Measurements from ENCODE around the gene SLC45A2.
"Not testable (repeated sequence)": the region's sequence is repeated elsewhere in the genome, so short reads cannot be mapped to it uniquely, and the experiment has no call there.

SLC45A2 gene, protein sequence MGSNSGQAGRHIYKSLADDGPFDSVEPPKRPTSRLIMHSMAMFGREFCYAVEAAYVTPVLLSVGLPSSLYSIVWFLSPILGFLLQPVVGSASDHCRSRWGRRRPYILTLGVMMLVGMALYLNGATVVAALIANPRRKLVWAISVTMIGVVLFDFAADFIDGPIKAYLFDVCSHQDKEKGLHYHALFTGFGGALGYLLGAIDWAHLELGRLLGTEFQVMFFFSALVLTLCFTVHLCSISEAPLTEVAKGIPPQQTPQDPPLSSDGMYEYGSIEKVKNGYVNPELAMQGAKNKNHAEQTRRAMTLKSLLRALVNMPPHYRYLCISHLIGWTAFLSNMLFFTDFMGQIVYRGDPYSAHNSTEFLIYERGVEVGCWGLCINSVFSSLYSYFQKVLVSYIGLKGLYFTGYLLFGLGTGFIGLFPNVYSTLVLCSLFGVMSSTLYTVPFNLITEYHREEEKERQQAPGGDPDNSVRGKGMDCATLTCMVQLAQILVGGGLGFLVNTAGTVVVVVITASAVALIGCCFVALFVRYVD

DNA sequence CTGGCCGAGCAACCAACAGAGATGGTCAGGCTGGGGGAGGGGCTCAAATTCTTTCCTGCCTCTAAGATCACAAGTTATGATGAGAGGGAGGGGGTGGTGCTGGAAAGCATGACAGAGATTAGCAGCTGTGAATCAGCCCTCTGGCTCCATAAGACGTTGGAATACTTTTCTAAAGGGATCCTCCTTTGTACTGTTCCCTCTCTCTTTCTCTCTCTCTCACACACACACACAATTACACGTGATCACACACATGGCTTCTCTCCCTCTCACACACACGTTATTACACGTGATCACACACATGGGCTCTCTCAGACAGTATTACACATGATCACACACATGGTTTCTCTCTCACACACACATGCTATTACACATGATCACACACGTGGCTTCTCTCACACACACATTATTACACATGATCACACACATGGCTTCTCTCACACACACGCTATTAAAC is at the start of gene SLC45A2:
SLC45A2 (minus strand) TSS at position 23 of the 454 bp plus-strand sequence. CDS start 110 bp downstream, outside the sequence.
- DNase-seq (ENCODE audit: low read depth): no peak

DNA sequence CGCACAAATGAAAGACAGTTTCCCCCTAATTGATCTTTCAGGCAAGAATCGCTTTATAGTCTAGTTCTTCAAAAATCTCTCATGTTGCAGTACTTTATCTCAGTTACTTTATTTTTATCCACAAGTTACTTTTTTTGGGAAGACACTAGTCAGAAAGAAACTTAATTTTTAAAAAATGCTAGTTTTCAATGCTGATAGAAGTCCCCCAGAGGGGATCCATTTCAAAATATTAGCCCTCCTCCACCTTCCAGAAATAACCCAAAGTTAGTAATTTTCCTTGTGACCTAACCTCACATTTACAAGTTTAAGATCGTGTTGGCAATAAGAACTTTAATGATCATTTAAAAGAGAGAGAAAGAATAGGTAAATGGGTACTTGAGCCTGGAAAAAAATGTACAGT is 47.5 kb upstream of the SLC45A2 start:
- no peak for DNase-seq (ENCODE audit: low read depth)

DNA sequence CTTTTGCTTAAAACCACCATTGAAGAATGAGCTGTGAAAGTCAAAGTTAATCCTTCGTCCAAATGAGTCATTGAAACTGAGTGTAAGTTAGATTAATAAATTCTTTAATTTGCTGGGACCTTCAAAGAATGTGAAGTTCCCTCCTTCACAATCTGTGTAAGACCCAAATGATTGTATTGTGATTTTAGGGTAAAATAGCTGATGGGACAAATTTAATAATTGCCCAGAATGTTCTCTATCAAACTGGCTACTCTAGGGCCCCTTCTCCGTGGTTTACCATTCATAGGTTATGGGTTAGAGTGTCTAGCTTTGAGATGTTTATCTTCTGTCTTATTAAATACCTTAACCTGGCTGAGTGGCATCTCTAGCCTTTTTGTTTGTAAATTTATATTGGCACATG is 46.6 kb upstream of the SLC45A2 start:
- no peak for DNase-seq (ENCODE audit: low read depth)

DNA sequence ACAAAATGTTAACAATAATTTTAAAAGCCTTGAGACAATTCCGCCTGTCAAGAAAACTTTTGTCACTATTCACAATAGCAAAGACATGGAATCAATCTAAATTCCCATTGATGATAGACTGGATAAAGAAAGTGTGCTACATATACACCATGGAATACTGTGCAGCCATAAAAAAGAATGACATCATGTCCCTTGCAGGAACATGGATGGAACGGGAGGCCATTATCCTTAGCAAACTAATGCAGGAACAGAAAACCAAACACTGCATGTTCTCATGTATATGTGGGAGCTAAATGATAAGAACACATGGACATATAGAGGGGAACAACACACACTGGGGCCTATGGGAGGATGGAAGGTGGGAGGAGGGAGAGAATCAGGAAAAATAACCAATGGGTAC is 46.1 kb upstream of the SLC45A2 start:
- DNase-seq (ENCODE audit: low read depth): not testable (repeated sequence)

DNA sequence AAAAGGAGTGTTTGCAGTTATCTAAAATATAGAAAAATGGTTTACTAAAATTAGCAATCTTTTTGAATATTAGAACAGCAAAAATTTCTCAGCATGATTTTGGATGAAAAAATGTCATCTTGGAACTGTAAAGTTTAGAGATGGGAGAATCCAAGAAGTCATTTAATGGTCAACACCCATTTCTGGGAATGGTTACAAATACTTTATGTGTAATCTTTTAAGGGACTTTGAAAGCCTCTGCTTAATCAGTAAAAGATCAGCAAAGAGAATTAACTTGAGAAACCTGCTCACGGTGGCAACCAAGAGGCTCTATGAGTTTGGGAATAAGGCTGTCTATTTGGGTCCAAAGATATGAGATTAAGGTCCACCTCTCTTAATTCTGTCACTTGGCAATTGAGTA is 45.6 kb upstream of the SLC45A2 start:
- DNase-seq (ENCODE audit: low read depth): no peak

DNA sequence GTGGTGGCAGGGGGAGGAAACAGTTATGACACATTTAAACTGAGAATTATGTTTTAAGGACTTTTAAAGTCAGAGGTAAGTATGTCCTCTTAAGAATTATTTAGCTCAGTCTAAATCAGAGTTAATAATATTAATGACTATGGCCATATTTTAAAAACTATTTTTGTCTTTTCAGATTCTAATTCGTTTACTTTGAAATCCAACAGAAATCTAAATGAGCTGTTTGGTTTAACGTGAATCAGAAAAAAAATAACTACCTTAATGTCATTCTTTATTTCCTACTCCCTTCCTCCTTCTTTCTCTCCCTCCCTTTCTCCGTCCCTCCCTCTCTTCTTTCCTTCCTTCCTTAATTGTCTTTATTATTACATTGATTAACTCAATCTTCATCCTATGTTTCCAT is 43.9 kb upstream of the SLC45A2 start:
- DNase-seq (ENCODE audit: low read depth): no peak

DNA sequence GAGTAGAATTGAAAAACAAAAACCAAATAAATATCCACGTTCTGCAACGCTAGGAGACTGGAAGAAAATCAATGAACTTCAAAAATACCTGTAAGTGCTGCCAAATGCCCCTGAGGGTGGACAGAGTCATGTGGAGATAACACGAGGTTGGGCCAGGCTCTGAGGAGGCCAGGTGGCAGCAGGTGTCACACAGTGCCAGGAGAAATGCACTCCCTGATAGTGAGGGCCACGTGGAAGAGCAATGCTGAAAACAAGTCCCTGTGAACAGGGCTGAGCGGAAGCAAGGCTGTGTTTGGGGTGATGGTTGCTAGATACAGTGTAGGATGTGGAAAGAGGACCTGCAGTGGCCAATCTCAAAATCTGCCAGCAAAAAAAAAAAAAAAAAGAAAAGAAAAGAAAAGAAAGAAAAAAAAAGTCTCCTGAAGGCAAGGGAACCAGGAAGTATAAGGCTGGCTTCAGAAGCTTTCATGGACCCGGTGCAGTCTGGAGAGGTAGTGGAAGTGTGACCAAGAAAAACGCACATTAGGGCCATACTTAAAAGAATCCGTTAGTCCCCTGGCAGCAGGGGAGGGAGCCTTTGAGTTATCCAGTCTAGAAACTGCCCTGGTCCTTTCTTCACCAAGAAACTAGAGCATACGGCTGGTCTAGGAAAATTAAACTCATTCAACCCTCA is 41.7 kb upstream of the SLC45A2 start:
- DNase-seq (ENCODE audit: low read depth): no peak

DNA sequence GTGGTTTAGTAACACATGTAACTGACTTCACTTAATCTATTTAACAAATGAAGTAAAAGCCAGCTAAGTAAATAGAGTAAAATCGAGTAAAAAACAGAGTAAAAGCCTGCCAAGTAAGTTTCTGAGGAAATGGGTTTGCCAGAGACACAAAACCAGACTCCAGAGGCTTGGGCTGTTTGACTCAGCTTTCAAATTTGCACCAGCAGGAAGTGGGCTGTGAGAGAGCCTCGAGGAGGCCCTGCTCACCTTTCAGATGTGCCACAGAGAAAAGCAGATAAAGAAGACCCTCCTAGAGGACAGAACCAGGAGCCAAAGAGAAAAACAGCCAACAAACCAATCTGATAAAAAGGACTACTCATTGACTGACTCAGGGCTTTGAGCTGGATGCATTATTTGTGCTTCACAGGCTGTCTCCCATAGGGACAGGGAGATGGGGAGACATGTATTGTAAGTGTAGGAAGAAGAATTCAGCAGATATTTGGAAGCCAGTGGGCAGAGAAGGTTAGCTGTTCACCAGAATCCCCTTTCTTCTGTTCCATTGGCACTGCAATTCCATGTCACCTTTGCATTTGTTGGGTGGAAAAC is 37.7 kb upstream of the SLC45A2 start:
- no peak for DNase-seq (ENCODE audit: low read depth)

DNA sequence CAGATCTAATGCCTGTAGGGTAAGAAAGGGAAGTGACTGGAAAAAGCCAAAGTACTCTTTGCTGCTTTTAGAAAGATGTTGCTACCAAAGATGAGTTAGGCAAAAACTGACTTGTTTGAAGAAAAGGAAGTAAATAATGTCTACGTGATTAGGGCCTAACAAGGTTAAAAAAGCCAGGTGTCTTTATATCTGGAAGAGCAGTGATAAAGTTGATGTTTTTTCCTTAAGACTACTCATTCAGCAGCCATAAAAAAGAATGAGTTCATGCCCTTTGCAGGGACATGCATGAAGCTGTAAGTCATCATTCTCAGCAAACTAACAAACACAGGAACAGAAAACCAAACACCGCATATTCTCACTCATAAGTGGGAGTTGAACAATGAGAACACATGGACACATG is 36.8 kb upstream of the SLC45A2 start:
- DNase-seq (ENCODE audit: low read depth): no peak

DNA sequence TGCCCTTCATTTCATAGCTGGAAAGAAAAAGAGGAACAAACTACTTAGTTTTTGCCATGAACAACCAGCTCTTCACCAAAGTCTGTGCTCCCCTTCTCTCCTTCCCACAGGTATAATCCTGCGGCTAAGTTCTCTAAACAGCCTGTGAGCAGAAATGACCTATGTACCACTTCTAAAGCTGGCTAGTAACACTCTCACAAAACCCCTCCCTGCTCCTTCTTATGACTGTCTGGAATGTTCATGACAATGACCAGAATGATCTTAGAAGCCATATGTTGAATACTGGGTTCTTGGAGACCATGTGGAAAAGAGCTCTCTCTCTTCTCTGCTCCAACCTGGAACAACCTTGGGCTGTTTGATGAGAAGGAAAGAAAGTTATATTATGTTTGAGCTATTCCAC is 36.2 kb upstream of the SLC45A2 start:
- DNase-seq (ENCODE audit: low read depth): no peak

DNA sequence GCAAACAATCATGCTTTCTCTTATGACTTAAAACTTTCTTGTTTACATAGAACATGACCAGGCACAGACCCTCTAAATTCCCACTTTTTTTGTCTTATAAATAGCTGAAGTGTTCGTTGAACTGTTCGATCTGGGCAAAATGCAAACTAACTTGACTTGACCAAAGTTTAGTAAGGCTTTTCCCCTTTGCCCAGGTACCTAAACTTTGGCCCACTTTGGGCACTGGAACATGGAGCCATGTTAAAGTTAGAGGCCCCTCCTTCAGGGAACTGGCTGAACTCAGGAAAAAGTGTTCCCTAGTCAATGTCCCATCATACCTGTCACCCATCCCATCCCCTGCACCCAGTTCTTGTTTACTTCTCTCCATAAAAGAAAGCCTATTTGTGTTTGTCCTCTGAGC is 32.8 kb upstream of the SLC45A2 start:
- no peak for DNase-seq (ENCODE audit: low read depth)

DNA sequence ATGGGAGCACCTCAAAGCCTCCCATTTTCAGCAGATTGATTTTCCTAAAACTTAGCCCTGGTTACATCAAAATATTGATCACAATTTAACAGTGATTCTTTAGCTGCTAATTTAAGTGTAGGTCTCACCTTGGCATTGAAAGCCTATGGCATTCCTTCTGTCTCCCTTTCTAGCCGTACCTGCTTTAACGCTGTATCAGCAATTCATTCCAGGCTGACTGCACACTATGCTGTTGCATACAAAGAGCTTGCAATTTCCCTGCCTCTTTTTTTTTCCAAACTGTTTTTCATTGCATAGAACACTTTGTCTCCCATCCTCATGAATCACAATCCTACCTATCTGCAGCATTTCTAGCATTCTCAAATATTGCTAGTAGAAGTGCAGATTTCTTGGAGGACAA is 32.3 kb upstream of the SLC45A2 start:
- DNase-seq (ENCODE audit: low read depth): no peak

DNA sequence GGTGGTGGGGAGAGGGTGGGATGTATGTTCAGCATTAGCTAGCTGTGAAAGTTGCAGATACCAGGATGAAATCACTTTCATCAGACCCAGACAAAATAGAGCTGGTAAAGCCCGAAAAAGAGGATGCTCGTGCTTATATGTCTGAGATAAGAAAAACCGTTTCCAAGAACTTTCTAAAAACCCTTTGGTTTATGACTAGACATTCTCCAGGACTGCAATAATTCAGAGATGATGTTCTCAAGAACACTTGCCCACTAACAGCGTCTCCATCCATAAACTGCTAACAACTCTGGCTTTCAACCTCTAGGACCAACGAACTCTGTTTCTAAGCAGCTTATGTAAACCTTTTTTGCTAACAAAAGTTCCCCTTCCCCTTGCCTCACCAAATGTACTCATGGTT is 31.7 kb upstream of the SLC45A2 start:
- DNase-seq (ENCODE audit: low read depth): no peak

DNA sequence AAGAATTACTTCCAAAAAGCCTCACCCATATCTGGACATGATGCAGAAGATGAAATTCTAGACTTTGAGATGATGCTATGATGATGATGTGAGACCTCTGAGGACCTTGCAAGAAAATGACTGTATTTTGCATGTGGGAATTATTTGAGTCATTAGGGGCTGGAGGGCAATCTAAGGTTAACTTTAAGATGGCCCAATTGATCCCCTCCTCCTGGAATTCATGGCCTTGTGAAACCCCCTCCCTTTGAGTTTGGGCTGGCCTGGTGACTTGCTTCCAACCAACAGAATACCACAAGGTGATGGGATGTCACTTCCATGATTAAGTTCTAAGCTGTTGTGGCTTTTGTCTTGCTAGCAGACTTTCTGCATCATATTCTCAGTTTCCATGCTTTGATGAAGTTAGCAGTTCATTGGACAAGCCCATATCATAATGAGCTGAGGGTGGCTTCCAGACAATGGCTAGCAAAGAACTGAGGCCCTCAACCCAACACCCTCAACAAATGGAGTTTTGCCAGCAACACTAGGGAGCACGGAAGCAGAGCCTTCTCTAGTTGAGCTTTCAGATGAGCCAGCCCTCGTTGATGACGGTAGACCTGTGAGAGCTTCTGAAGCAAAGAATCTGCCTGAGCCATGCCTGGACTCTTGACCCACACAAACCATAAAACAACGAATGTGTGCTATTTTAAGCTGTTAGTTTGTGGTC is 30.8 kb upstream of the SLC45A2 start:
- no peak for DNase-seq (ENCODE audit: low read depth)

DNA sequence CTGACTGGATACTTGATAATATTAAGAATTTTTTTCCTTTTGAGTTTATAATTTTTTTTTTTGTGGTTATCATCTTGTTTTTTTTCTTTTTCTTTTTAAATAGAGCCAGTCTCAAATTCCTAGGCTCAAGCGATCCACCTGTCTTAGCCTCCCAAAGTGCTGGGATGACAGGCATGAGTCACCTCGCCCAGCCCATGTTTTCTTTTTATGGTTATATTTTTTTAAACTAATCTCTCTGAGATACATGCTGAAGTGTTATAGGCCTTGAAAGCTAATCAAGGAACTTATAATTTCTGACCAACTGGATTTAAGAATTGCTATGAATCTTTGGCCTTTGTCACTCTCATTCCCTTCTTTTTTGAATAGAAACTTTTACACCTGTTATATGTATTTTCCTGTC is 30.1 kb upstream of the SLC45A2 start:
- DNase-seq (ENCODE audit: low read depth): no peak

DNA sequence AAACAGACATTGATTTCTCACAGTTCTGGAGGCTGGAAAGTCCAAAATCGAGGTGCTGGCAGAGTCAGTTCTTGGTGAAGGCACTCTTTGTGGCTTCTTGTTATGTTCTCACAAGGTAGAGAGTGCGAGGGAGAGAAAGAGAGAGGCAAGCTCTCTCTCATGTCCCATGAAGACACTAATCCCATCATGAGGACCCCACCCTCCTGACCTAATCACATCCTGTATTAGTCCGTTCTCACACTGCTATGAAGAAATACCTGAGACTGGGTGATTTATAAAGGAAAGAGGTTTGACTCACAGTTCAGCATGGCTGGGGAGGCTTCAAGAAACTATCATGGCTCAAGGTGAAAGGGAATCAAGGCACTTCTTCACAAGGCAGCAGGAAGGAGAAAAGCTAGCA is 29.1 kb upstream of the SLC45A2 start:
- no peak for DNase-seq (ENCODE audit: low read depth)

DNA sequence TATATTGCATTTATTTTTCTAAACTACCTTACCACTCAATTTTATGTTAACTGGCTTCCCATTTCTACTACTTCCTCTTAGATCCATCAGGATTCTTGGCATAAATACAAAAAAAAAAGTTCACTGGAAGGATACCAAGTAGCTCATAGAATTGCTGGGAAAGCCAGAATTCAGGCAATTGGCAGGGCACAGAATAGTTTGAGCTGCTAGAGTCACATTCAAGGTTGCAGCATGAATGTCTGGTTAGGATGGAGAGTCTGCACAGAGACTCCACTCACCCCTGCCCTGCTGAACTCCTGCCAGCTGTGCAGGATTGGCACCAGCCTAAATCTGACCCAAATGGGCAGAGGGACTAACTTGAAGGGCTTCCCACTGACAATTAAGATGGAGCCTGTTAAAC is 28.3 kb upstream of the SLC45A2 start:
- no peak for DNase-seq (ENCODE audit: low read depth)

DNA sequence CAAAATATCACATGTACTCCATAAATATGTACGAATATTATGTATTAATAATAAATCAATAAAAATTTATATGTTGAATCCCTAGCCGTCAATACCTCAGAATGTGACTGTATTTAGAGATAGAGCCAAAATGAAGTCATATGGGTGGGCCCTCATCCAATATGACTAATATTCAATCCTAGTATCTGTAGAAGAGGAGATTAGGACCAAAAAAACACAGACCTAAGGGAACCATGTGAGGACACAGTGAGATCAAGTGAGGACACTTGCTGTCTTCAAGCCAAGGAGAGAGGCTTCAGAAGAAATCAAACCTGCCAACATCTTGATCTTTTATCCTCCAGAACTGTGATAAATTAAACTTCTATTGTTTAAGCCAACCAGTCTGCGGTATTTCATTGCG is 27.0 kb upstream of the SLC45A2 start:
- no peak for DNase-seq (ENCODE audit: low read depth)

DNA sequence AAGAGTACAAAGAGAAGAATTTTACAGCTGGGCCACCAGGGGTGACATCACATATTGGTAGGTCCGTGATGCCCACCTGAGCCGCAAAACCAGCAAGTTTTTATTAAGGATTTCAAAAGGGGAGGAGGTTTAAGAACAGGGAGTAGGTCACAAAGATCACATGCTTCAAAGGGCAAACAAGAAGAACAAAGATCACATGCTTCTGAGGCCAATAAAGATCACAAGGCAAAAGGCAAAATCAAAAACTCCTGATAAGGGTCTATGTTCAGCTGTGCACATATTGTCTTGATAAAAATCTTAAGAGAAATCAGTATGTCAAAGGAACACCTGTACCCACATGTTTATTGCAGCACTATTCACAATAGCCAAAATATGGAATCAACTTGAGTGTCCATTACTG is 25.7 kb upstream of the SLC45A2 start:
- DNase-seq (ENCODE audit: low read depth): not testable (repeated sequence)

DNA sequence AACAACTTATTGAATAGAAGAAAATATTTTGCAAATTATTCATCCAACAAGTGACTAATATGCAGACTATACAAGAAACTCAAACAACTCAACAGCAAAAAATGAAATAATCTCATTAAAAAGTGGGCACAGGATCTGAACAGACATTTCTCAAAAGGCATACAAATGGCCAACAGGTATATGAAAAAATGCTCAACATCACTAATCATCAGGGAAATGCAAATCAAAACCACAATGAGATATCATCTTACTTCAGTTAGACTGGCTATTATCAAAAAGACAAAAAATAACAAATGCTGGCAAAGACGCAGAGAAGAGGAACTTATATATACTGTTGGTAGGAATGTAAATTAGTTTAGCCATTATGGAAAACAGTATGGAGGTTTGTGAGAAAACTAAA is 25.1 kb upstream of the SLC45A2 start:
- DNase-seq (ENCODE audit: low read depth): no peak

DNA sequence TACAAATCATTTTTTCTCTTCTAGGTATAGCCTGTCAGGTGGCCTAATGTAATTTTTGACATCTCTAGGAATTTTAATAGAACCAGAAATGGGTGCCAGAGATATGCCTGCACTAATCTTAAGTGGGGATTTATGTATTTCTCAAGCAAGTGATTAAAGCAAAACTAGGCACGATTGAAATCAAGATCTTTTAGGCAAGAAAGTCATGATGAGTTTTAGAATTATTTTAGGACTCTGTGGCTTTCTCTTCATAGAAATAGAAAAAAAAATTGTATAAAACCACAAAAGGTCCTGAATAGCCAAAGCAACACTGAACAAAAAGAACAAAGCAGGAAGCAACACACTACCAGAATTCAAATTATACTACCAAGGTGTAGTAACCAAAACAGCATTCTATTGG is 24.3 kb upstream of the SLC45A2 start:
- no peak for DNase-seq (ENCODE audit: low read depth)
